AG09319 (cell line): Measurements from ENCODE around the gene NLRP1.

Experiments
- DNase-seq: peaks from one replicate; pipeline ENCODE4 v3.0.0-alpha.2; 2010; ENCODE audit warnings: low read depth; ENCODE audit errors: extremely low read depth
- TF ChIP-seq, protein P1 (sequence below): IDR thresholded peaks from 2 replicates; pipeline ENCODE4 v1.5.1; 2011; ENCODE audit warnings: low read depth, mild to moderate bottlenecking, inconsistent platforms, low read length, moderate library complexity

Gene NLRP1

DNA sequence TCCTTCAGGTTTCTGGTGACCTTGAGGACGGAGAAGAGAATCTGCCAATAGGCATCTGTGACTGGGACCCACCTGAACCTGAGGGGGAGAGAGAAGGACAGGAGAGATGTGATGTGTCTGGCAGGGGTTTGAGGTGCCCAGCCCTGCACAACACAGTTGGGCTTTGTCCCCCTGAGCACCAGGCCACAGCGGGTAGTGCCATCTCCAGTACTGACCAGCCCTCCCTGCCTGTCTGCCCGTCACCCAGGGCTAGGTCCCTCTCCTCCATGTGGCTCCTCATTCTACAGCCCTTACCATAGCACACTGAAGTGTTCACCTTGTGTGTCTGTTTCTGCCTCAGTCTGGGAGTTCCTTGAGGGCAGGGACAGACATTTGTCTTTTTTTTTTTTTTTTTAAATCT, 30.8 kb downstream of the NLRP1 start:
- DNase-seq, result no peak
- TF ChIP-seq, protein P1, sequence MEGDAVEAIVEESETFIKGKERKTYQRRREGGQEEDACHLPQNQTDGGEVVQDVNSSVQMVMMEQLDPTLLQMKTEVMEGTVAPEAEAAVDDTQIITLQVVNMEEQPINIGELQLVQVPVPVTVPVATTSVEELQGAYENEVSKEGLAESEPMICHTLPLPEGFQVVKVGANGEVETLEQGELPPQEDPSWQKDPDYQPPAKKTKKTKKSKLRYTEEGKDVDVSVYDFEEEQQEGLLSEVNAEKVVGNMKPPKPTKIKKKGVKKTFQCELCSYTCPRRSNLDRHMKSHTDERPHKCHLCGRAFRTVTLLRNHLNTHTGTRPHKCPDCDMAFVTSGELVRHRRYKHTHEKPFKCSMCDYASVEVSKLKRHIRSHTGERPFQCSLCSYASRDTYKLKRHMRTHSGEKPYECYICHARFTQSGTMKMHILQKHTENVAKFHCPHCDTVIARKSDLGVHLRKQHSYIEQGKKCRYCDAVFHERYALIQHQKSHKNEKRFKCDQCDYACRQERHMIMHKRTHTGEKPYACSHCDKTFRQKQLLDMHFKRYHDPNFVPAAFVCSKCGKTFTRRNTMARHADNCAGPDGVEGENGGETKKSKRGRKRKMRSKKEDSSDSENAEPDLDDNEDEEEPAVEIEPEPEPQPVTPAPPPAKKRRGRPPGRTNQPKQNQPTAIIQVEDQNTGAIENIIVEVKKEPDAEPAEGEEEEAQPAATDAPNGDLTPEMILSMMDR, result no peak

DNA sequence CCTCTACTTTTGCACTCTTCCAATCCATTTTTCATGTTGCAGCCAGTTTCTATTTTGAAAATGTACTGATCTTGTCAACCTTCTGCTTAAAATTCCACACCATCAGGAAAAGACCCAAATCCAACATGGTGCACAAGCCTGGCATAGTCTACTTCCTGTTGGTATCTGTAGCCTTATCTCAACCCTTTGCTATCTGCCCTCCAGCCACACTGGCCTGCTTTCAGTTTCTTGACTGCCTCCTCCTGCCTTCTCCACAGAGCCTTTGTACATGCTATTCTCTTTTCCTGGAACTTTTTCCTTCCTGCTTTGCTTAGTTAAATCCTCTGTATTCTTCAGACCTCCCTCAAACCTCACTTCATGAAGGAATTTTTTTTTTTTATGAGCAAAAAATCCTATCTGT, 31.5 kb downstream of the NLRP1 start:
- DNase-seq, result no peak
- TF ChIP-seq, protein P1, result no peak

DNA sequence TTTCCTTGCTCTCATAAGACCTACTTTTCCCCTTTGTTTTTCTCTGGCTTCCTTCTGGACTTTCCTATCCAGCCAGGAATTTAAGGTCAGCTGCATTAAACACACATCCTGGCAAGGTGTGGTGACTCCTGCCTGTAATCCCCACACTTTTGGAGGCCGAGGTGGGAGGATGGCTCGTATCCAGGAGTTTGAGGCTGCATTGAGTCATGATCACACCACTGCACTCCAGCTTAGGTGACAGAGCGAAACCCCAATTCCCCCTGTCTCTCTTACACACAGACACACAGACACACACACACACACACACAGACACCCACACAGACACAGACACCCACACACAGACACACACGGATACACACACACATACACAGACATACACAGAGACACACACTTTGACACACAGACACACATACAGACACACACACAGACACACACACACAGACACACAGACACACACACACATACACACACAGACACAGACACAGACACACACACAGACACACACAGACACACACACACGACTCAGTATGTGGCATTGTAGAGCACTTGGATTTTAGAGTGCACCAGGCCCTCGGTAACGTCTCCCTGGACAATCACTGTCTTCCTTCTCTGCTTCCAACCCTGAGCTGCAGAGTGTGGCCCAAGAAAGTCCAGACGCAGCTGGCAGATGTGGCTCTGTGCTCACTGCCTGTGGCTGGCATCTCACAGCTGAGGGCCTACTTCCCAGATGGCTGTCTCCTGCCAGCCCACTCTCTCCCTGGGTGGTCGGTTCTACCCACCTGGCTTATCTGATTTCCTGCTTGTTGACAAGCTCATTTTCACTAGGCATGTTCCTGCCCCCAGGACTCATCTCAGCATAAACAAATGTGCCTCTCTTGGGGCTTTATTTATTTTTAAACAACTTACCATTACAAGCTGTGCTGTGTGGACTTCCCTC, 39.0 kb downstream of the NLRP1 start:
- no peak for DNase-seq
- TF ChIP-seq, protein P1, result no peak

DNA sequence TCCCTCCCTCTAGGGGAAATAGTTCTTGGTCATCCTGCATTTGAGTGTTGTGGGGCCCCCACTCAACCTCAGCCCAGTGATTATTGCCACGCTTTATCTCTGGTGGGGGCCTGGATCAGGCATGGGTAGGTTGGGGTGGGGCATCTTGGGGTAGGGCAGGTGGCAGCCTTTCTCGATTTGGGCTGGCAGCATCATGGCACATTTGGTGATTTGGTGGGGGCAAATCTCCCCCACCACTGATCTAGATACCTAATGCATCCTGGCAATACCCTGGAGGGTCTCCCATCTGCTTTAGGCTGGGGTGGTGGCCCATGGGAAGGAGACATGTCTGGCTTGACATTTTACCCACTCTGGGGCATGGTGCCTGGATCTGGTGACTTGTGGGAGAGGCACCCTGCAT, 40.2 kb downstream of the NLRP1 start:
- no peak for DNase-seq
- TF ChIP-seq, protein P1, result no peak

DNA sequence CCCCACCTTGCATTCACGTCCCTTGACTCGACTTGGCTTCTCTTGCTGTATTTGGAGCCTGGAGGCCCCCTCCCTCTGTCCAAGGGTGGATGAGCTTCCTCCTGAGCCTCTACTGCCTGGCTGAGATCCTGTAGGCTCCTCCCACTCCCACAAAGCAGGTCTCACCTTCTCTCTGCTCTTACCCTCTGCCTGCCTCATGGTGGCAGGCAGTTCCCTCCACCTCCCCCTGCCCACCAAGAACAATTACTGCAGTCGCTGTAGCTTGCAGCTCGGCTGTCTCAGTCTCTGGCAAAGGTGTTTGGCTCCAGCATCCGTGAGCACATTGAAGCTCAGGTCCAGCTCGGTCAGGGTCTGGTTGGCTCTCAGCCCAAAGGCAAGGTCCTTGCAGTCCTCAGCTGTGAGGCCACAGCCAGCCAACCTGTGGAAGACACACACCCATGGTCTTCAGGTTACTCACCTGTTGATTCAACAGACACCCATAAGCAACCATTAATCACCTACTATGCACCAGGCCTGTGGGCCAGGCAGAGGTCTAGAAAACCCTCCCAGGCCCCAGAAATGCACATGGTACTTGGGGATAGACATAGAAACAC, 42.6 kb downstream of the NLRP1 start:
- TF ChIP-seq, protein P1, result no peak
- DNase-seq, result no peak

DNA sequence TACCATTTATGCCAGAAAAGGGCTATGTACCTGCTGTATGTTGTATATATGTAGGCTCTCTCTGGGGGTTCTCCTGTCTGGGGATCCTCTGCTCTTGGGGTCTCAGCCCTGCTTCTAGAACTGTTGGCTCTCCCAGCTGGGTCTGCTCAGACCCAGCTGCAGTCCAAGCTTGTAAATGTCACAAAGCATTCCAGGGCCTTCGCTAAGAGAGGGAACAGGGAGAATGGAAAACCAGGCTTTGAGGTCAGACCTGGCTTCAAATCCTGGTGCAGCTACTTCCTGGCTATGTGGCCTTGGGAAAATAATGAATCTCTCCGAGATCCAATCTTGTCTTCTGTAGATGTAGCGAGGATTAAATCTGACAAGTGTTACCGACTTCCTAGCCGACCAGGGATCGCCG, 44.0 kb downstream of the NLRP1 start:
- DNase-seq, result no peak
- TF ChIP-seq, protein P1, result no peak

DNA sequence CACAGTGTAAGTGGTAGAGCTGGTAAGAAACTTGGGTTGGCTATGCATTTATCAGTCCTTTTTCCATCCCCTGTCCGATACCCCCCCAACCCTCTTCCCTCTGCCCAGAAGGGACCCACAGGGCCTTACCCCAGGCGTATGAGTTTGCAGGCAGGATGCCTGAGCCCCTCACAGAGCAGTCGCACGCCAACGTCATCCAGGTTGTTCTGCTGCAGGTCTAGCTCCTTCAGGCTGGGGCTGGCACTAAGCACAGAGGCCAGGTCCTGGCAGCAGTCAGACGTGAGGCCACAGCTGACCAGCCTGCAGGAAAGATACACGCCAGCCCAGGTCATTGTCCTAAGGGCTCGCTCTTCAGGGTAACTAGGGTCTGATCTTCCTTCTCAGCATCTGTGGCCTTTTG, 45.0 kb downstream of the NLRP1 start:
- no peak for DNase-seq
- TF ChIP-seq, protein P1, result no peak
